ENCODE results near the gene CDS1.
"Not testable (repeated sequence)": the region's sequence is repeated elsewhere in the genome, so short reads cannot be mapped to it uniquely, and the experiment has no call there.

The CDS1 gene

GRCh38 chr4:84582988-84583875, at the start of gene CDS1:
TSS of gene CDS1 (plus strand) at chr4:84583127. CDS start at chr4:84583402, 275 bp downstream.
- DNase-seq (ENCODE audit: low spot score), result no peak

- DNase-seq (ENCODE audit: low spot score), result no peak
Observed at GRCh38 chr4:84535901-84536300, 47.0 kb upstream of the CDS1 start.

- DNase-seq (ENCODE audit: low spot score), result no peak
Observed at GRCh38 chr4:84545093-84545492, 37.8 kb upstream of the CDS1 start.

- DNase-seq (ENCODE audit: low spot score), result no peak
Observed at GRCh38 chr4:84547211-84547610, 35.7 kb upstream of the CDS1 start.

GRCh38 chr4:84549191-84549590, 33.7 kb upstream of the CDS1 start:
- not testable (repeated sequence) for DNase-seq (ENCODE audit: low spot score)

GRCh38 chr4:84562156-84562555, 20.8 kb upstream of the CDS1 start:
- DNase-seq (ENCODE audit: low spot score), result no peak

- no peak for DNase-seq (ENCODE audit: low spot score)
Observed at GRCh38 chr4:84563002-84563401, 19.9 kb upstream of the CDS1 start.

- DNase-seq (ENCODE audit: low spot score), result no peak
Observed at GRCh38 chr4:84565951-84566350, 17.0 kb upstream of the CDS1 start.

GRCh38 chr4:84568496-84568895, 14.4 kb upstream of the CDS1 start:
- no peak for DNase-seq (ENCODE audit: low spot score)

GRCh38 chr4:84569009-84569408, 13.9 kb upstream of the CDS1 start:
- DNase-seq (ENCODE audit: low spot score), result no peak

GRCh38 chr4:84573385-84574068, 9.4 kb upstream of the CDS1 start:
- peak; percentile 65 for DNase-seq (ENCODE audit: low spot score)

GRCh38 chr4:84574069-84574720, 8.7 kb upstream of the CDS1 start:
- DNase-seq (ENCODE audit: low spot score), result no peak

- peak; percentile 26 for DNase-seq (ENCODE audit: low spot score)
Observed at GRCh38 chr4:84578540-84579402, 4.2 kb upstream of the CDS1 start.

GRCh38 chr4:84579403-84579776, 3.5 kb upstream of the CDS1 start:
- DNase-seq (ENCODE audit: low spot score), result no peak

GRCh38 chr4:84582302-84582987, 482 bp upstream of the CDS1 start:
- DNase-seq (ENCODE audit: low spot score), result no peak

GRCh38 chr4:84583876-84584380, 1.0 kb downstream of the CDS1 start:
- peak; percentile 23 for DNase-seq (ENCODE audit: low spot score)

- DNase-seq (ENCODE audit: low spot score), result no peak
Observed at GRCh38 chr4:84585251-84585650, 2.3 kb downstream of the CDS1 start.

GRCh38 chr4:84594724-84595123, 11.8 kb downstream of the CDS1 start:
- no peak for DNase-seq (ENCODE audit: low spot score)

- DNase-seq (ENCODE audit: low spot score), result no peak
Observed at GRCh38 chr4:84596826-84597225, 13.9 kb downstream of the CDS1 start.

- DNase-seq (ENCODE audit: low spot score), result no peak
Observed at GRCh38 chr4:84597450-84597849, 14.5 kb downstream of the CDS1 start.

GRCh38 chr4:84606645-84607044, 23.7 kb downstream of the CDS1 start:
- DNase-seq (ENCODE audit: low spot score), result no peak
